GM23338 (cell line): Measurements from ENCODE around the gene MYO9A. TPM values are rescaled to one million over a fixed set of nuclear protein-coding genes. Genes with fewer than 3 reads are reported as not detected.

Experiments
- ATAC-seq: fragments of 200-7000 bp; cut with Tn5 transposase; 3 replicates; pipeline ENCODE4 v1.9.1; 2020
- DNase-seq: peaks from one replicate; pipeline ENCODE4 v3.0.0-alpha.2; 2015; ENCODE audit warnings: low spot score
- H2AFZ ChIP-seq: fragments of 200-600 bp; sonication (generic); 2 replicates; pipeline ENCODE4 v1.8.0; 2016; ENCODE audit warnings: antibody characterized with exemption, mild to moderate bottlenecking, moderate library complexity
- H3F3A ChIP-seq: fragments of 200-600 bp; sonication (generic); replicated peaks from 2 replicates; pipeline ENCODE4 v1.8.0; 2017; ENCODE audit warnings: antibody characterized with exemption, mixed run types, low read depth
- H3K27ac ChIP-seq: fragments of 200-600 bp; sonication (generic); 2 replicates; pipeline ENCODE4 v1.6.1; 2016; ENCODE audit warnings: low read depth
- H3K27me3 ChIP-seq: fragments of 200-600 bp; sonication (generic); 2 replicates; pipeline ENCODE4 v1.8.0; 2016; ENCODE audit warnings: mild to moderate bottlenecking, mixed run types, moderate library complexity; ENCODE audit not compliant: insufficient read depth
- H3K36me3 ChIP-seq: fragments of 200-600 bp; sonication (generic); 2 replicates; pipeline ENCODE4 v1.8.0; 2016; ENCODE audit warnings: mild to moderate bottlenecking; ENCODE audit not compliant: insufficient read depth
- H3K4me1 ChIP-seq: fragments of 200-600 bp; sonication (generic); 2 replicates; pipeline ENCODE4 v1.8.0; 2016; ENCODE audit warnings: mild to moderate bottlenecking, moderate library complexity; ENCODE audit not compliant: insufficient read depth
- H3K4me2 ChIP-seq: fragments of 200-600 bp; sonication (generic); 2 replicates; pipeline ENCODE4 v1.7.1; 2017; ENCODE audit warnings: mixed run types
- H3K4me3 ChIP-seq: fragments of 200-600 bp; sonication (generic); 2 replicates; pipeline ENCODE4 v1.6.1; 2016; ENCODE audit warnings: mixed run types
- H3K79me2 ChIP-seq: fragments of 200-600 bp; sonication (generic); replicated peaks from 2 replicates; pipeline ENCODE4 v1.8.0; 2017; ENCODE audit warnings: mild to moderate bottlenecking; ENCODE audit not compliant: insufficient read depth
- H3K9me2 ChIP-seq: fragments of 200-600 bp; sonication (generic); 2 replicates; pipeline ENCODE4 v1.8.0; 2017; ENCODE audit not compliant: insufficient read depth
- H4K20me1 ChIP-seq: fragments of 200-600 bp; sonication (generic); replicated peaks from 2 replicates; pipeline ENCODE4 v1.8.0; 2017; ENCODE audit warnings: mild to moderate bottlenecking; ENCODE audit not compliant: insufficient read depth
- H3K27ac Mint-ChIP-seq: 2 replicates; pipeline ENCODE4 v1.8.0; 2020; ENCODE audit warnings: inconsistent platforms, mild to moderate bottlenecking, moderate library complexity, mixed read lengths
- H3K27me3 Mint-ChIP-seq: 3 replicates; pipeline ENCODE4 v1.8.0; 2022; ENCODE audit warnings: low read depth, mild to moderate bottlenecking, moderate library complexity, mixed read lengths, inconsistent platforms; ENCODE audit not compliant: insufficient read depth, poor library complexity
- H3K36me3 Mint-ChIP-seq: 3 replicates; pipeline ENCODE4 v1.8.0; 2021; ENCODE audit warnings: low read depth, mild to moderate bottlenecking, inconsistent platforms, moderate library complexity, mixed read lengths
- H3K4me1 Mint-ChIP-seq: 3 replicates; pipeline ENCODE4 v1.8.0; 2020; ENCODE audit warnings: mild to moderate bottlenecking, inconsistent platforms, mixed read lengths
- H3K4me3 Mint-ChIP-seq: 3 replicates; pipeline ENCODE4 v1.8.0; 2021; ENCODE audit warnings: moderate library complexity, mild to moderate bottlenecking, inconsistent platforms, mixed read lengths
- H3K9me3 Mint-ChIP-seq: 3 replicates; pipeline ENCODE4 v1.8.0; 2020; ENCODE audit warnings: moderate library complexity, mild to moderate bottlenecking, inconsistent platforms, mixed read lengths
- CREB1 ChIP-seq: fragments of 250-450 bp; sonication (Bioruptor Pico); IDR thresholded peaks from 2 replicates; pipeline ENCODE4 v1.5.0; 2020; ENCODE audit warnings: low read depth, mild to moderate bottlenecking, moderate library complexity
- CTCF ChIP-seq, 2 experiments: fragments of 200-600 bp in 1 of 2; sonication (generic) in 1 of 2; conservative IDR thresholded peaks; 2 replicates each; pipeline versions ENCODE4 v1.5.1 to v1.6.1; 2016 to 2017; ENCODE audit warnings: antibody characterized with exemption in 2 of 2, low read depth in 2 of 2, mild to moderate bottlenecking in 2 of 2, moderate library complexity in 1 of 2
- ETS1 ChIP-seq: IDR thresholded peaks from 2 replicates; pipeline ENCODE4 v1.6.1; 2016; ENCODE audit warnings: antibody characterized with exemption
- EZH2 ChIP-seq: fragments of 200-600 bp; sonication (generic); IDR thresholded peaks from one replicate; pipeline ENCODE4 v1.8.0; 2017; ENCODE audit warnings: antibody characterized with exemption, mild to moderate bottlenecking, low read depth; ENCODE audit not compliant: unreplicated experiment
- EZH2phosphoT487 ChIP-seq: fragments of 200-600 bp; sonication (generic); IDR thresholded peaks from one replicate; pipeline ENCODE4 v1.8.1; 2018; ENCODE audit warnings: antibody characterized with exemption; ENCODE audit not compliant: unreplicated experiment
- JUNB ChIP-seq: IDR thresholded peaks from one replicate; pipeline ENCODE4 v1.6.1; 2016; ENCODE audit warnings: antibody characterized with exemption; ENCODE audit not compliant: unreplicated experiment
- NANOG ChIP-seq: IDR thresholded peaks from 2 replicates; pipeline ENCODE4 v1.6.1; 2016; ENCODE audit warnings: antibody characterized with exemption, borderline replicate concordance
- POLR2AphosphoS5 ChIP-seq: IDR thresholded peaks from 2 replicates; pipeline ENCODE4 v1.6.1; 2016; ENCODE audit warnings: antibody characterized with exemption, low read depth
- STAT1 ChIP-seq: IDR thresholded peaks from one replicate; pipeline ENCODE4 v1.6.1; 2016; ENCODE audit warnings: antibody characterized with exemption; ENCODE audit not compliant: unreplicated experiment
- ZNF114 ChIP-seq: fragments of 250-450 bp; sonication (Bioruptor Pico); IDR thresholded peaks from 2 replicates; pipeline ENCODE4 v1.5.0; 2020; ENCODE audit warnings: mild to moderate bottlenecking, moderate library complexity
- ZNF331 ChIP-seq: fragments of 250-450 bp; sonication (Bioruptor Pico); IDR thresholded peaks from 2 replicates; pipeline ENCODE4 v1.5.0; 2020; ENCODE audit warnings: low read depth, mild to moderate bottlenecking, moderate library complexity
- polyA plus RNA-seq: library from polyadenylated mRNA; unstranded; fragments of >200 nt; fragmentation: Nextera tagmentation; extraction: Ambion mirVana; gene quantifications from 2 replicates; pipeline ENCODE4 v1.2.1, GENCODE V29; 2016
- total RNA-seq: library from RNA; depleted of rRNA; stranded (reverse); fragments of >200 nt; shearing (Covaris generic); gene quantifications from 2 replicates; pipeline ENCODE4 v1.2.3, GENCODE V29; 2014
- TF ChIP-seq, protein P1 (sequence below): IDR thresholded peaks from one replicate; pipeline ENCODE4 v1.6.1; 2018; ENCODE audit warnings: antibody characterized with exemption; ENCODE audit not compliant: unreplicated experiment
- TF ChIP-seq, protein P2 (sequence below): fragments of 250-450 bp; sonication (Bioruptor Pico); IDR thresholded peaks from 2 replicates; pipeline ENCODE4 v1.5.0; 2020; ENCODE audit warnings: mild to moderate bottlenecking, moderate library complexity

Gene MYO9A
- total and polyA plus RNA-seq, 2 experiments from 2014 or later: 11.6 to 32.8 TPM

DNA sequence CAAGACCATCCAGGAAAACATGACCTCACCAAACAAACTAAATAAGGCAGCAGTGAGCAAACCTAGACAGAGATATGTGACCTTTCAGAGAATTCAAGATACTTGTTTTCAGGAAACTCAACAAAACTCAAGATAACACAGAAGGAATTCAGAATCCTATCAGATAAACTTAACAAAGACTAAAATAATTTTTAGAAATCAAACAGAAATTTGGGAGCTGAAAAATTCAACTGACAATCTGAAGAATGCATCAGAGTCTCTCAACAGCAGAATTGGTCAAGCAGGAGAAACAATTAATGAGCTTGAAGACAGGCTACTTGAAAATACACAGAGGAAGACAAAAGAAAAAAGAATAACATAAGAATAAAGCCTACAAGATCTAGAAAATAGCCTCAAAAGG lies 55.6 kb downstream of the MYO9A start:
- H3K27ac ChIP-seq: no peak overlapping the region
- H3K27me3 ChIP-seq: no peaks in the 10 kb centered on the region
- no peak overlapping the region for H3K4me3 ChIP-seq
- no peak for TF ChIP-seq POLR2AphosphoS5
- TF ChIP-seq, protein P1, sequence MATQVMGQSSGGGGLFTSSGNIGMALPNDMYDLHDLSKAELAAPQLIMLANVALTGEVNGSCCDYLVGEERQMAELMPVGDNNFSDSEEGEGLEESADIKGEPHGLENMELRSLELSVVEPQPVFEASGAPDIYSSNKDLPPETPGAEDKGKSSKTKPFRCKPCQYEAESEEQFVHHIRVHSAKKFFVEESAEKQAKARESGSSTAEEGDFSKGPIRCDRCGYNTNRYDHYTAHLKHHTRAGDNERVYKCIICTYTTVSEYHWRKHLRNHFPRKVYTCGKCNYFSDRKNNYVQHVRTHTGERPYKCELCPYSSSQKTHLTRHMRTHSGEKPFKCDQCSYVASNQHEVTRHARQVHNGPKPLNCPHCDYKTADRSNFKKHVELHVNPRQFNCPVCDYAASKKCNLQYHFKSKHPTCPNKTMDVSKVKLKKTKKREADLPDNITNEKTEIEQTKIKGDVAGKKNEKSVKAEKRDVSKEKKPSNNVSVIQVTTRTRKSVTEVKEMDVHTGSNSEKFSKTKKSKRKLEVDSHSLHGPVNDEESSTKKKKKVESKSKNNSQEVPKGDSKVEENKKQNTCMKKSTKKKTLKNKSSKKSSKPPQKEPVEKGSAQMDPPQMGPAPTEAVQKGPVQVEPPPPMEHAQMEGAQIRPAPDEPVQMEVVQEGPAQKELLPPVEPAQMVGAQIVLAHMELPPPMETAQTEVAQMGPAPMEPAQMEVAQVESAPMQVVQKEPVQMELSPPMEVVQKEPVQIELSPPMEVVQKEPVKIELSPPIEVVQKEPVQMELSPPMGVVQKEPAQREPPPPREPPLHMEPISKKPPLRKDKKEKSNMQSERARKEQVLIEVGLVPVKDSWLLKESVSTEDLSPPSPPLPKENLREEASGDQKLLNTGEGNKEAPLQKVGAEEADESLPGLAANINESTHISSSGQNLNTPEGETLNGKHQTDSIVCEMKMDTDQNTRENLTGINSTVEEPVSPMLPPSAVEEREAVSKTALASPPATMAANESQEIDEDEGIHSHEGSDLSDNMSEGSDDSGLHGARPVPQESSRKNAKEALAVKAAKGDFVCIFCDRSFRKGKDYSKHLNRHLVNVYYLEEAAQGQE: no peak
- TF ChIP-seq STAT1: no peak
- TF ChIP-seq ZNF331: no peak
- no peak for TF ChIP-seq JUNB
- no peak for TF ChIP-seq CTCF (conservative IDR thresholded peaks at IDR 0.05; ENCODE audit: low read depth in 2 of 2)
- TF ChIP-seq CREB1 (CRISPR knock-in tag): no peak
- TF ChIP-seq, protein P2, sequence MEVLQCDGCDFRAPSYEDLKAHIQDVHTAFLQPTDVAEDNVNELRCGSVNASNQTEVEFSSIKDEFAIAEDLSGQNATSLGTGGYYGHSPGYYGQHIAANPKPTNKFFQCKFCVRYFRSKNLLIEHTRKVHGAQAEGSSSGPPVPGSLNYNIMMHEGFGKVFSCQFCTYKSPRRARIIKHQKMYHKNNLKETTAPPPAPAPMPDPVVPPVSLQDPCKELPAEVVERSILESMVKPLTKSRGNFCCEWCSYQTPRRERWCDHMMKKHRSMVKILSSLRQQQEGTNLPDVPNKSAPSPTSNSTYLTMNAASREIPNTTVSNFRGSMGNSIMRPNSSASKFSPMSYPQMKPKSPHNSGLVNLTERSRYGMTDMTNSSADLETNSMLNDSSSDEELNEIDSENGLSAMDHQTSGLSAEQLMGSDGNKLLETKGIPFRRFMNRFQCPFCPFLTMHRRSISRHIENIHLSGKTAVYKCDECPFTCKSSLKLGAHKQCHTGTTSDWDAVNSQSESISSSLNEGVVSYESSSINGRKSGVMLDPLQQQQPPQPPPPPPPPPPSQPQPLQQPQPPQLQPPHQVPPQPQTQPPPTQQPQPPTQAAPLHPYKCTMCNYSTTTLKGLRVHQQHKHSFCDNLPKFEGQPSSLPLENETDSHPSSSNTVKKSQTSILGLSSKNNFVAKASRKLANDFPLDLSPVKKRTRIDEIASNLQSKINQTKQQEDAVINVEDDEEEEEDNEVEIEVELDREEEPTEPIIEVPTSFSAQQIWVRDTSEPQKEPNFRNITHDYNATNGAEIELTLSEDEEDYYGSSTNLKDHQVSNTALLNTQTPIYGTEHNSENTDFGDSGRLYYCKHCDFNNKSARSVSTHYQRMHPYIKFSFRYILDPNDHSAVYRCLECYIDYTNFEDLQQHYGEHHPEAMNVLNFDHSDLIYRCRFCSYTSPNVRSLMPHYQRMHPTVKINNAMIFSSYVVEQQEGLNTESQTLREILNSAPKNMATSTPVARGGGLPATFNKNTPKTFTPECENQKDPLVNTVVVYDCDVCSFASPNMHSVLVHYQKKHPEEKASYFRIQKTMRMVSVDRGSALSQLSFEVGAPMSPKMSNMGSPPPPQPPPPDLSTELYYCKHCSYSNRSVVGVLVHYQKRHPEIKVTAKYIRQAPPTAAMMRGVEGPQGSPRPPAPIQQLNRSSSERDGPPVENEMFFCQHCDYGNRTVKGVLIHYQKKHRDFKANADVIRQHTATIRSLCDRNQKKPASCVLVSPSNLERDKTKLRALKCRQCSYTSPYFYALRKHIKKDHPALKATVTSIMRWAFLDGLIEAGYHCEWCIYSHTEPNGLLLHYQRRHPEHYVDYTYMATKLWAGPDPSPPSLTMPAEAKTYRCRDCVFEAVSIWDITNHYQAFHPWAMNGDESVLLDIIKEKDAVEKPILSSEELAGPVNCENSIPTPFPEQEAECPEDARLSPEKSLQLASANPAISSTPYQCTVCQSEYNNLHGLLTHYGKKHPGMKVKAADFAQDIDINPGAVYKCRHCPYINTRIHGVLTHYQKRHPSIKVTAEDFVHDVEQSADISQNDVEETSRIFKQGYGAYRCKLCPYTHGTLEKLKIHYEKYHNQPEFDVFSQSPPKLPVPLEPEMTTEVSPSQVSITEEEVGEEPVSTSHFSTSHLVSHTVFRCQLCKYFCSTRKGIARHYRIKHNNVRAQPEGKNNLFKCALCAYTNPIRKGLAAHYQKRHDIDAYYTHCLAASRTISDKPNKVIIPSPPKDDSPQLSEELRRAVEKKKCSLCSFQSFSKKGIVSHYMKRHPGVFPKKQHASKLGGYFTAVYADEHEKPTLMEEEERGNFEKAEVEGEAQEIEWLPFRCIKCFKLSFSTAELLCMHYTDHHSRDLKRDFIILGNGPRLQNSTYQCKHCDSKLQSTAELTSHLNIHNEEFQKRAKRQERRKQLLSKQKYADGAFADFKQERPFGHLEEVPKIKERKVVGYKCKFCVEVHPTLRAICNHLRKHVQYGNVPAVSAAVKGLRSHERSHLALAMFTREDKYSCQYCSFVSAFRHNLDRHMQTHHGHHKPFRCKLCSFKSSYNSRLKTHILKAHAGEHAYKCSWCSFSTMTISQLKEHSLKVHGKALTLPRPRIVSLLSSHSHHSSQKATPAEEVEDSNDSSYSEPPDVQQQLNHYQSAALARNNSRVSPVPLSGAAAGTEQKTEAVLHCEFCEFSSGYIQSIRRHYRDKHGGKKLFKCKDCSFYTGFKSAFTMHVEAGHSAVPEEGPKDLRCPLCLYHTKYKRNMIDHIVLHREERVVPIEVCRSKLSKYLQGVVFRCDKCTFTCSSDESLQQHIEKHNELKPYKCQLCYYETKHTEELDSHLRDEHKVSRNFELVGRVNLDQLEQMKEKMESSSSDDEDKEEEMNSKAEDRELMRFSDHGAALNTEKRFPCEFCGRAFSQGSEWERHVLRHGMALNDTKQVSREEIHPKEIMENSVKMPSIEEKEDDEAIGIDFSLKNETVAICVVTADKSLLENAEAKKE (CRISPR knock-in tag): no peak
- no peak for TF ChIP-seq ETS1
- TF ChIP-seq ZNF114: no peak
- TF ChIP-seq EZH2: no peak
- no peak for TF ChIP-seq EZH2phosphoT487
- no peak for TF ChIP-seq NANOG
- H3K9me2 ChIP-seq: no peaks in the 10 kb centered on the region
- H4K20me1 ChIP-seq: no peaks in the 10 kb centered on the region
- H2AFZ ChIP-seq: no peak overlapping the region
- Mint-ChIP-seq H3K4me3 (no peak overlapping the region), H3K9me3 (no peaks in the 10 kb centered on the region), H3K4me1 (peaks cover 24% of the 10 kb centered on the region), H3K27ac (no peak overlapping the region), H3K27me3 (peaks cover 3% of the 10 kb centered on the region), H3K36me3 (no peaks in the 10 kb centered on the region)
- H3K4me1 ChIP-seq: peaks cover 18% of the 10 kb centered on the region
- no peaks in the 10 kb centered on the region for H3F3A ChIP-seq
- H3K79me2 ChIP-seq: peaks cover 10% of the 10 kb centered on the region; the same call in 1 of the 2 replicates
- no peaks in the 10 kb centered on the region for H3K36me3 ChIP-seq
- no peak for DNase-seq
- no peak overlapping the region for H3K4me2 ChIP-seq
- ATAC-seq: no peak
